HFFc6 (cell line): ENCODE results near the gene MLYCD. TPM values are rescaled to one million over a fixed set of nuclear protein-coding genes. Genes with fewer than 3 reads are reported as not detected.

Source experiments
- DNase-seq: peaks from one replicate; pipeline ENCODE4 v3.0.0-alpha.2; 2018
- H3K27ac Mint-ChIP-seq: 2 replicates; pipeline ENCODE4 v1.8.0; 2020; ENCODE audit warnings: mild to moderate bottlenecking, mixed read lengths
- H3K27me3 Mint-ChIP-seq: 2 replicates; pipeline ENCODE4 v1.8.0; 2021; ENCODE audit warnings: mild to moderate bottlenecking, moderate library complexity, mixed read lengths; ENCODE audit not compliant: insufficient read depth
- H3K36me3 Mint-ChIP-seq: 2 replicates; pipeline ENCODE4 v1.8.0; 2021; ENCODE audit warnings: low read depth, mixed read lengths
- H3K4me1 Mint-ChIP-seq: 2 replicates; pipeline ENCODE4 v1.8.0; 2020; ENCODE audit warnings: low read depth, mixed read lengths
- H3K4me3 Mint-ChIP-seq: 2 replicates; pipeline ENCODE4 v1.8.0; 2020; ENCODE audit warnings: mild to moderate bottlenecking, moderate library complexity, mixed read lengths
- H3K9me3 Mint-ChIP-seq: 2 replicates; pipeline ENCODE4 v1.8.0; 2020; ENCODE audit warnings: mild to moderate bottlenecking, mixed read lengths
- CTCF ChIP-seq: fragments of 200-600 bp; sonication (generic); IDR thresholded peaks from 2 replicates; pipeline ENCODE4 v1.5.0; 2021; ENCODE audit warnings: antibody characterized with exemption, mild to moderate bottlenecking
- total RNA-seq, 6 experiments: library from RNA; stranded (reverse); fragmentation: NEBNext Ultra II Directional; extraction: Animal tissue kit (Norgen Biotek cat#: 25700); gene quantifications; 2 replicates in 1 of 6; 3 replicates in 5 of 6; pipeline ENCODE4 v1.2.3, GENCODE V29; 2021

MLYCD gene
- total RNA-seq, 6 experiments from 2014 or later, result 1.4 to 2.5 (median 1.9) TPM

- DNase-seq, result no peak
- no peak for TF ChIP-seq CTCF
- peaks cover 5% of the 10 kb centered on the region; the same call in 1 of the 2 replicates for H3K36me3 Mint-ChIP-seq
- H3K9me3 Mint-ChIP-seq, result no peaks in the 10 kb centered on the region
- no peak overlapping the region for H3K27ac Mint-ChIP-seq
- peaks cover 7% of the 10 kb centered on the region for H3K4me1 Mint-ChIP-seq
- peaks cover 27% of the 10 kb centered on the region for H3K27me3 Mint-ChIP-seq
- no peak overlapping the region for H3K4me3 Mint-ChIP-seq
Observed at GRCh38 chr16:83942074-83942473, 43.2 kb downstream of the MLYCD start.

GRCh38 chr16:83942815-83943515 is 44.0 kb downstream of the MLYCD start:
- Mint-ChIP-seq H3K27ac (no peak overlapping the region), H3K27me3 (peaks cover 30% of the 10 kb centered on the region), H3K4me3 (no peak overlapping the region), H3K36me3 (peaks cover 5% of the 10 kb centered on the region; the same call in 1 of the 2 replicates), H3K9me3 (no peaks in the 10 kb centered on the region), H3K4me1 (peaks cover 7% of the 10 kb centered on the region)
- no peak for DNase-seq
- TF ChIP-seq CTCF, result no peak

GRCh38 chr16:83943516-83944050 is 44.7 kb downstream of the MLYCD start:
- H3K27ac Mint-ChIP-seq, result no peak overlapping the region
- no peaks in the 10 kb centered on the region for H3K9me3 Mint-ChIP-seq
- H3K36me3 Mint-ChIP-seq, result peaks cover 5% of the 10 kb centered on the region; the same call in 1 of the 2 replicates
- peaks cover 30% of the 10 kb centered on the region for H3K27me3 Mint-ChIP-seq
- no peak for DNase-seq
- H3K4me3 Mint-ChIP-seq, result no peak overlapping the region
- peaks cover 7% of the 10 kb centered on the region for H3K4me1 Mint-ChIP-seq
- no peak for TF ChIP-seq CTCF

- DNase-seq, result no peak
- Mint-ChIP-seq H3K4me1 (no peaks in the 10 kb centered on the region), H3K4me3 (no peak overlapping the region), H3K9me3 (no peaks in the 10 kb centered on the region), H3K27me3 (peaks cover 23% of the 10 kb centered on the region), H3K36me3 (no peaks in the 10 kb centered on the region), H3K27ac (no peak overlapping the region)
- no peak for TF ChIP-seq CTCF
Observed at GRCh38 chr16:83945587-83945986, 46.7 kb downstream of the MLYCD start.

GRCh38 chr16:83946154-83946780 is 47.4 kb downstream of the MLYCD start:
- Mint-ChIP-seq H3K27me3 (peaks cover 20% of the 10 kb centered on the region), H3K9me3 (peaks cover 5% of the 10 kb centered on the region), H3K27ac (no peak overlapping the region), H3K4me1 (no peaks in the 10 kb centered on the region), H3K36me3 (no peaks in the 10 kb centered on the region), H3K4me3 (no peak overlapping the region)
- TF ChIP-seq CTCF, result no peak
- DNase-seq, result no peak
